ENCODE measurements around the gene MT1F. TPM values are rescaled to one million over a fixed set of nuclear protein-coding genes. Genes with fewer than 3 reads are reported as not detected.
A peak's percentile ranks its signal among the peaks of the same experiment; 100 is the strongest.

The MT1F gene
- total and polyA plus RNA-seq, 9 of the 15 experiments (the other 6 are each of a cell fraction or from before 2014, with no cell fraction given): 0.18 to 0.68 (median 0.29) TPM; not detected in 5

GRCh38 chr16:56673921-56674320, 16.2 kb downstream of the MT1F start (continued):
- TF ChIP-seq, protein P1, sequence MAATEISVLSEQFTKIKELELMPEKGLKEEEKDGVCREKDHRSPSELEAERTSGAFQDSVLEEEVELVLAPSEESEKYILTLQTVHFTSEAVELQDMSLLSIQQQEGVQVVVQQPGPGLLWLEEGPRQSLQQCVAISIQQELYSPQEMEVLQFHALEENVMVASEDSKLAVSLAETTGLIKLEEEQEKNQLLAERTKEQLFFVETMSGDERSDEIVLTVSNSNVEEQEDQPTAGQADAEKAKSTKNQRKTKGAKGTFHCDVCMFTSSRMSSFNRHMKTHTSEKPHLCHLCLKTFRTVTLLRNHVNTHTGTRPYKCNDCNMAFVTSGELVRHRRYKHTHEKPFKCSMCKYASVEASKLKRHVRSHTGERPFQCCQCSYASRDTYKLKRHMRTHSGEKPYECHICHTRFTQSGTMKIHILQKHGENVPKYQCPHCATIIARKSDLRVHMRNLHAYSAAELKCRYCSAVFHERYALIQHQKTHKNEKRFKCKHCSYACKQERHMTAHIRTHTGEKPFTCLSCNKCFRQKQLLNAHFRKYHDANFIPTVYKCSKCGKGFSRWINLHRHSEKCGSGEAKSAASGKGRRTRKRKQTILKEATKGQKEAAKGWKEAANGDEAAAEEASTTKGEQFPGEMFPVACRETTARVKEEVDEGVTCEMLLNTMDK (IDR thresholded peaks at IDR 0.05; ENCODE audit: borderline replicate concordance, insufficient read depth, low read depth, low read length, poor library complexity, severe bottlenecking): peak; percentile 52
- TF ChIP-seq ZNF77 (CRISPR knock-in tag; IDR thresholded peaks at IDR 0.05): no peak
- TF ChIP-seq STAT5B (CRISPR knock-in tag; IDR thresholded peaks at IDR 0.05): no peak
- TF ChIP-seq, protein P2, sequence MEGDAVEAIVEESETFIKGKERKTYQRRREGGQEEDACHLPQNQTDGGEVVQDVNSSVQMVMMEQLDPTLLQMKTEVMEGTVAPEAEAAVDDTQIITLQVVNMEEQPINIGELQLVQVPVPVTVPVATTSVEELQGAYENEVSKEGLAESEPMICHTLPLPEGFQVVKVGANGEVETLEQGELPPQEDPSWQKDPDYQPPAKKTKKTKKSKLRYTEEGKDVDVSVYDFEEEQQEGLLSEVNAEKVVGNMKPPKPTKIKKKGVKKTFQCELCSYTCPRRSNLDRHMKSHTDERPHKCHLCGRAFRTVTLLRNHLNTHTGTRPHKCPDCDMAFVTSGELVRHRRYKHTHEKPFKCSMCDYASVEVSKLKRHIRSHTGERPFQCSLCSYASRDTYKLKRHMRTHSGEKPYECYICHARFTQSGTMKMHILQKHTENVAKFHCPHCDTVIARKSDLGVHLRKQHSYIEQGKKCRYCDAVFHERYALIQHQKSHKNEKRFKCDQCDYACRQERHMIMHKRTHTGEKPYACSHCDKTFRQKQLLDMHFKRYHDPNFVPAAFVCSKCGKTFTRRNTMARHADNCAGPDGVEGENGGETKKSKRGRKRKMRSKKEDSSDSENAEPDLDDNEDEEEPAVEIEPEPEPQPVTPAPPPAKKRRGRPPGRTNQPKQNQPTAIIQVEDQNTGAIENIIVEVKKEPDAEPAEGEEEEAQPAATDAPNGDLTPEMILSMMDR (IDR thresholded peaks at IDR 0.05 in 2 of 3, conservative IDR thresholded peaks at IDR 0.05 in 1 of 3; ENCODE audit: insufficient read depth in 2 of 3, low read depth in 1 of 3, low read length in 3 of 3): peak; percentile 70 to 73 (median 73)
- no peak for TF ChIP-seq ZC3H8 (IDR thresholded peaks at IDR 0.05)
- TF ChIP-seq ZBTB1 (CRISPR knock-in tag; IDR thresholded peaks at IDR 0.05; ENCODE audit: borderline replicate concordance, low read depth): no peak
- TF ChIP-seq, protein P3, sequence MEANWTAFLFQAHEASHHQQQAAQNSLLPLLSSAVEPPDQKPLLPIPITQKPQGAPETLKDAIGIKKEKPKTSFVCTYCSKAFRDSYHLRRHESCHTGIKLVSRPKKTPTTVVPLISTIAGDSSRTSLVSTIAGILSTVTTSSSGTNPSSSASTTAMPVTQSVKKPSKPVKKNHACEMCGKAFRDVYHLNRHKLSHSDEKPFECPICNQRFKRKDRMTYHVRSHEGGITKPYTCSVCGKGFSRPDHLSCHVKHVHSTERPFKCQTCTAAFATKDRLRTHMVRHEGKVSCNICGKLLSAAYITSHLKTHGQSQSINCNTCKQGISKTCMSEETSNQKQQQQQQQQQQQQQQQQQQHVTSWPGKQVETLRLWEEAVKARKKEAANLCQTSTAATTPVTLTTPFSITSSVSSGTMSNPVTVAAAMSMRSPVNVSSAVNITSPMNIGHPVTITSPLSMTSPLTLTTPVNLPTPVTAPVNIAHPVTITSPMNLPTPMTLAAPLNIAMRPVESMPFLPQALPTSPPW (CRISPR knock-in tag; IDR thresholded peaks at IDR 0.05): no peak
- no peak for TF ChIP-seq PHTF2 (CRISPR knock-in tag; IDR thresholded peaks at IDR 0.05)
- no peak for TF ChIP-seq HDAC2 (IDR thresholded peaks at IDR 0.05)
- peak; percentile 56; the same call in 1 of the 2 replicates for TF ChIP-seq SPI1 (IDR thresholded peaks at IDR 0.05; ENCODE audit: borderline replicate concordance, low read depth, low read length)
- TF ChIP-seq SMAD4 (CRISPR knock-in tag; conservative IDR thresholded peaks at IDR 0.05): no peak
- TF ChIP-seq CXXC5 (CRISPR knock-in tag; IDR thresholded peaks at IDR 0.05): 0 out of 2 replicates have a peak, but pooled peaks have one; percentile 15
- no peak for TF ChIP-seq GTF3C2 (IDR thresholded peaks at IDR 0.05; ENCODE audit: borderline replicate concordance, extremely low read depth, insufficient read length)
- TF ChIP-seq, protein P4, sequence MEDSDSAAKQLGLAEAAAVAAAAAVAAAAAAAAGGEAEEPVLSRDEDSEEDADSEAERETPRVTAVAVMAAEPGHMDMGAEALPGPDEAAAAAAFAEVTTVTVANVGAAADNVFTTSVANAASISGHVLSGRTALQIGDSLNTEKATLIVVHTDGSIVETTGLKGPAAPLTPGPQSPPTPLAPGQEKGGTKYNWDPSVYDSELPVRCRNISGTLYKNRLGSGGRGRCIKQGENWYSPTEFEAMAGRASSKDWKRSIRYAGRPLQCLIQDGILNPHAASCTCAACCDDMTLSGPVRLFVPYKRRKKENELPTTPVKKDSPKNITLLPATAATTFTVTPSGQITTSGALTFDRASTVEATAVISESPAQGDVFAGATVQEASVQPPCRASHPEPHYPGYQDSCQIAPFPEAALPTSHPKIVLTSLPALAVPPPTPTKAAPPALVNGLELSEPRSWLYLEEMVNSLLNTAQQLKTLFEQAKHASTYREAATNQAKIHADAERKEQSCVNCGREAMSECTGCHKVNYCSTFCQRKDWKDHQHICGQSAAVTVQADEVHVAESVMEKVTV (CRISPR knock-in tag; IDR thresholded peaks at IDR 0.05): peak; percentile 34; the same call in 1 of the 2 replicates
- TF ChIP-seq, protein P5, sequence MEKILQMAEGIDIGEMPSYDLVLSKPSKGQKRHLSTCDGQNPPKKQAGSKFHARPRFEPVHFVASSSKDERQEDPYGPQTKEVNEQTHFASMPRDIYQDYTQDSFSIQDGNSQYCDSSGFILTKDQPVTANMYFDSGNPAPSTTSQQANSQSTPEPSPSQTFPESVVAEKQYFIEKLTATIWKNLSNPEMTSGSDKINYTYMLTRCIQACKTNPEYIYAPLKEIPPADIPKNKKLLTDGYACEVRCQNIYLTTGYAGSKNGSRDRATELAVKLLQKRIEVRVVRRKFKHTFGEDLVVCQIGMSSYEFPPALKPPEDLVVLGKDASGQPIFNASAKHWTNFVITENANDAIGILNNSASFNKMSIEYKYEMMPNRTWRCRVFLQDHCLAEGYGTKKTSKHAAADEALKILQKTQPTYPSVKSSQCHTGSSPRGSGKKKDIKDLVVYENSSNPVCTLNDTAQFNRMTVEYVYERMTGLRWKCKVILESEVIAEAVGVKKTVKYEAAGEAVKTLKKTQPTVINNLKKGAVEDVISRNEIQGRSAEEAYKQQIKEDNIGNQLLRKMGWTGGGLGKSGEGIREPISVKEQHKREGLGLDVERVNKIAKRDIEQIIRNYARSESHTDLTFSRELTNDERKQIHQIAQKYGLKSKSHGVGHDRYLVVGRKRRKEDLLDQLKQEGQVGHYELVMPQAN (IDR thresholded peaks at IDR 0.05; ENCODE audit: borderline replicate concordance): no peak
